HL-60 (cell line): ENCODE data around the gene MIA3.

ENCODE experiments used
- CTCF ChIP-seq: IDR thresholded peaks from one replicate; pipeline ENCODE4 v1.5.1; 2011; ENCODE audit warnings: low read length, control low read depth, inconsistent platforms; ENCODE audit not compliant: insufficient read depth
- GABPA ChIP-seq: IDR thresholded peaks from 2 replicates; pipeline ENCODE4 v1.6.1; 2012; ENCODE audit warnings: low read depth
- POLR2AphosphoS5 ChIP-seq: IDR thresholded peaks from 2 replicates; pipeline ENCODE4 v1.6.1; 2012; ENCODE audit warnings: low read depth
- REST ChIP-seq: IDR thresholded peaks from 2 replicates; pipeline ENCODE4 v1.6.1; 2012; ENCODE audit warnings: low read depth; ENCODE audit not compliant: insufficient replicate concordance

DNA sequence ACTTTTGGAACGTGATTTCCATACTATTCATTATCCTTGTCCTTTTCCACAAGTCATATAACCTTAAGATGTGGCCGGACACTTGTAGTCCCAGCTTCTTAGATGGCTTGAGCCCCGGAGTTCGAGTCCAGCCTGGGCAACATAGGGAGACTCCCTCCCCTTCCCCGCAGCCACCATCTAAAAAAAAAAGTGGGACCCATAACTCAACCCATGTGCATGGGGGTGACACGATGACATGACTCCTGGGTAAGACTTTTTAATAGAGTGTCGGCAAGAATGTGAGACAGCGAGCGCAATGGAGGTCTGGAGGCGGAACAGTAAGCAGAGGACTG lies 25.7 kb downstream of the MIA3 start:
- no peak for TF ChIP-seq POLR2AphosphoS5
- no peak for TF ChIP-seq CTCF
- TF ChIP-seq REST = no peak
- no peak for TF ChIP-seq GABPA
